HUDEP-2 (cell line): ENCODE measurements around the gene MYO1G.

Experiments
- DNase-seq, 76 experiments: peaks; one replicate each; lab custom pipeline; 2025; ENCODE audit not compliant: unreplicated experiment in 76 of 76; lab: John Stamatoyannopoulos, UW

MYO1G gene

DNA sequence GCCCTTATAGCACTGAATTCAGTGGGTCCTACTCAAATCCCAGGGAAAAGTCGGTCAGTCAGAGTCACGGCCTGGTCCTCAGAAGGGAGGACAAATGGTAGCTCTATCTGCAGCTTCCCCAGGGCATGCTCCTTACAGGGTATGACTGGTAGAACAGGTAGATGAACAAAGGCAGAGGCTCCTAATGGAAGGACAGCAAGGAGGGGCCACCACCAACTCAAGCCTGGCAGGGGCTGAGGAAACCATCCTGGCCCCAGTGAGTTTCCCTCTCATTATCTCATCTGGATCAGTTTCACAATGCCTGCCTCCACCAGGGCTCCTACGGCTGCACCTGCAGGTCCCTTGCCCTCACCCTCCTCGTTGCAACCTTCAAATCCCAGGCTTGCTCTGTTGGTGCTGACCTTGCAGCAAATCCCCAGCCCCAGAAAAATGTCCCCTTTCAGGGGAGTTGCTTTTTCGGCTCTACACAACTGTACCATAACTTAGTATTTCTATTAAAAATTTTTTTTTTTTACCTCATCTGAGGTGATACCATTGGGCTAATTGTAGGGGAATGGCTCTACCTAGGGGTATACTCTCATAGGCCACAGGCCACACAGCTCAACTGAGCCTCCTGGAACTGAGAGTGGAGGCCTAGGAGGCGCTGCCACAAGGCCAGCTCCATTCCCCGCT lies 2.4 kb upstream of the MYO1G start:
- DNase-seq, result no peak

DNA sequence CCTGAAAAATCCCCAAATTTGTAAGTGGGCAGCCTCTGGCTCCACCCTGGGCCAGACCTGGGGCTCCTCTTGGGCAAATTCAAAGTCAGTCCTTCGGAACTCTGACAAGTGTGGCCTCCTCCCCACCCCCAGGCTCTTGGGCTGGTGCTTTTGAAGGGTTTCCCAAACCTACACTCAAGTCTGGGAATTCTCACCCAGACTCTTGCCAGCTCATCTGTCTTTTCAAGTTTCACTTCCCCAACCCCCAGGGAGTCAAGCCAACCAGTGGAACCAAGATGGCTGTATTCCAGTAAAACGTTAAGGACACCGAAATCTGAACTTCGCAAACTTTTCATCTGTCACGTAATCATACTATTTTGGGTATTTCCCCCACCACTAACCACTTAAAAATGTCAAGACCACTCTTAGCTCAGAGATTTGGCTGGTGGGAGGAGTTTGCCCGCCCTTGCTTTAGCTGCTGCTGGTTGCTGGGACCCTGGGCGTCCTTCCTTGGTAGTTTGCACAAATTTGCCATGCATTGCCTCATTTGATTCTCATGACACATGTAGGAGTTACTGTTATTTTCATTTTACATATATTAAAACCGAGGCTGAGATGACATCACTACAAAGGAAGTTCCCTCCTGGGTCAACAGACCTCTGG lies 1.7 kb upstream of the MYO1G start:
- DNase-seq, result no peak

DNA sequence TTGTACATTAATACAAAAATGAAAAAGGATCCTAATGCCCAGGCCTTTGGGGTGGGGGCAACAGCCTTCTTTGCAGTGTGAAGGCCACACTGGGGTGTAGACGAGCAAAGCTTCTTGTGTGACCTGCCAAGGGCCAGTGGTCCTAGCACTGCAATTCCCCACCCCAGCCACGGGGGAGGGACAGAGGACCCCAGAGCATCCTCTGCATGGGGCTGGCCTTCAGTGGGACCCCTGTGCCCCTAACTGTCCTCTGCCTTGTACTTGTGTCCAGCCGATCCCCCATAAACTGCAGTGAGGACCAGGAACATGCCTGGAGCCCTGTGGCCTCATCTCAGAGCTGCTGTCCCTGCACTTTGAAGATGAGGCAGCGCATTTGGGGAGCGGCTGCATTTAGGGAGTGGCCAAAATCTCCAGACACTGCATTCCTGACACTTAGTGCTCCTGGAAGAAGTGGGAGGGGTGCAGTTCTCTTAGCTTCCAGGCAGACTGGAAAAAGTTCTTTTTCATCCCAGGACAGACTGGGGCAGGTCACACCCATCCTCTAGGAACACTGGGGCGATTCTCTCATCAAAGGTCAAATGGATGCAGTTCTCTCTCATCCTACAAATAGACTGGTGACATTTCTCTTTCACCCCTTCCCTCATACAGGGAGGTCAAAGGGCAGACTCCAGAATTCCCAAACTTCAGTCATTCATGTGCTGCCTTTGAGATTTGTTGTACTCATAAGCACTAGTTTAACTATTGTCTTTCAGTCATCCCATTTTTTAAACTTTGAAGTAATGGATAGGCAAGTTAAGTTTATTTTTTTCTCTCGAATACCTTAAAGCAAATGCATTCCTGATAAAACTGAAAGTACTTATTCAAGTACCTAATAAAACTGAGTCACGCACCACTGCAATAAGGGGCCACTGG lies 922 bp upstream of the MYO1G start:
- DNase-seq, result no peak

DNA sequence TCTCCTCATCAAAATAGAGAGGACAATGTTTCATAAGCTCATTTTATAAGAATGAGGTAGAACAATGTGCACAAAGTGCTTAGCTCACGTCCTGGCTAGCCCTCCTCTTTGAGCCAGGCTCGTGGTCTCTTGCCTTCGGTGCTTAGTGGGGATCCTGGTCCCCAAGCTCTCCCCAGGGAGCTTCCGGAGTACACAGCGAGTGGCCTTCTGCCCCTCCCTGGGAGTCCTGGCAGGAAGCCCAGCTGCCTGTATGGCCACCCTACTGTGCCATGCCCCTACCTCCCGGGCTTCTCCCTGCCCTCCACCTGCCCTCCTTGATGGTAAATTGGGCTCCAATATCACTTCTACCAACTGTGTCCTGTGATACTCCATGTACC lies 868 bp downstream of the MYO1G start:
- DNase-seq, result peak in 19 of 76 experiments; percentile 8 to 49 (median 21)

DNA sequence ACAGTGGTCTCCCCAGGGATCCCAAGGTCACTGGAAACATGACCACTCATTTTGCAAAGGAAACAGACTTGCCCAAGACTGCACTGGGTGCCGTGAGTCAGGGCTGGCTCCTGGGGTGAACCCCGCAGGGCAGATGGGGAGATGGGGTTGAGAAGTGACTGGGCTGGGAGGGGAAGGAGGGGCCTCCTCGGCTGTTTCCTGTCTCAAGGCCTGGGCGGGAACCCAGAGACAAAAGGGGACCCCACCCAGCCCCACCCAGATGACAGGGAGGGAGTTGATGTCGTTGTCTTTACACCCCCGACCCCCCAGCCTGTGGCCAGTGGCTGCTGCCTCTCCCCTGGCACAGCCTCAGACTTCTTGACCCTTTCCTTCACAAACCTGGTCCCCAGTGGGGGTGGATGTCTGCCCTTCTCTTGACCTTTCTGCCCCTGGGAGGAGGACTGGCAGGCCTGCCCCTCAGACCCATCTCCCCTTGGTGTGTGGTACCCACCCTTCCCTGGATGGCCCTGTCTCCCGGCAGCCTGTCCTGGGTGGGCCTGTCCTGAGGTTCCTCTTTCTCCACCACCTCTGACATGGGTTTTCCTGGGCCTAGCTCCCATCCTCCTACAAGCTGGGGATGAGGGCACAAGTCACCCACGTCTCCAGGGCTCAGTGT lies 1.4 kb downstream of the MYO1G start:
- peak in 48 of 76 experiments; percentile 5 to 64 (median 34) for DNase-seq

DNA sequence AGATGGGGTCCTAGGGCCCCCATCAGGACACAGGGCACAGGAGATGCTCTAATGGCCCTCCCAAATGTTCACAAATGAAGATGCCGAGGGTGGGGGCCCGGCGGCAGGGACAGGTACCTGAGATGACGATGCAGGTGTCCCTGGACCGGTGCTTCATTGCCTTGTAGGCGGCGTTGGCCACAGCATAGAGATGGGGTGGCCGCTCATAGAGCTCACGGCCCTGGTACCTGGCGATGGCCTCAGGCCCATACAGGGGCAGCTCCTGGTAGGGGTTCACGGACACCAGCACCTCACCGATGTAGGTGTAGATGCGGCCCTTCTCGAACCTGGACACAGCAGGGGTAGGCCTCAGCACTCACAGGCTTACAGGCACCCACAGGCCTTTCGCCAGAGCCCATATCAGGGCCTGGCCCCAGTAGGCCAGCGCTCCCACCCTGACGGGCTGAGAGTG lies 2.0 kb downstream of the MYO1G start:
- DNase-seq, result no peak

DNA sequence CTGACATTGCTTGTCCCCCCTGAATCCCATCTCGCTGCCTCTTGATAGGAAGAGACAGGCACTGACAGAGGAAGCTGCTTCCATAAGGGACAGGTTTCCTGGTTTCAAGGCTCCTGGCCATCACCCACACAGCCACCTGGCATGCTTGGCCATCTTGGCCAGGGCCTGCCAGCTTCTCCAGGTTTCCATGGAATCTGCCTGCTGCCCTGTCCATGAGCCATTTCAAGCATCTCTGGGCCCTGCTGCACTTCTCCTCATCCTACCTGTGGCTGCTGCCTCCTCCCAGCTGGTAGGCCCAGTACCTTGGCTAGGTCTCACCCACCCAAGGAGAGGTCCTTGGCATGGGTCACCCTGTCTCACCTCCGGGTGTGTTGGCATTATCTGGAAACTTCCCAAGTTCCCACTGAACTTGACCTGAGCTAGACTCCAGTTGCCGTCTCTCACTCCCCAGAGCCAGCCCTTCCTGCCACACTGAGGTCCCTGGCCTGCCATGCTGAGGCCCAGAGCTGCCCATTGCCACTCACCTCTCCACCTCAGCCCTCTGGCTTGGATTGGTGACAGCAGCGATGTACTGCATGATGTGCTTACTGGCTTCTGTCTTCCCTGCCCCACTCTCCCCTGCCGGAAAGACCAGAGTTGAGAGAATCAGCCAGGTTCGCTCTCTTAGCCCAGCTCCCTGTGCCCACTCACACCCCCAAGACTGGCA lies 2.6 kb downstream of the MYO1G start:
- DNase-seq, result no peak

DNA sequence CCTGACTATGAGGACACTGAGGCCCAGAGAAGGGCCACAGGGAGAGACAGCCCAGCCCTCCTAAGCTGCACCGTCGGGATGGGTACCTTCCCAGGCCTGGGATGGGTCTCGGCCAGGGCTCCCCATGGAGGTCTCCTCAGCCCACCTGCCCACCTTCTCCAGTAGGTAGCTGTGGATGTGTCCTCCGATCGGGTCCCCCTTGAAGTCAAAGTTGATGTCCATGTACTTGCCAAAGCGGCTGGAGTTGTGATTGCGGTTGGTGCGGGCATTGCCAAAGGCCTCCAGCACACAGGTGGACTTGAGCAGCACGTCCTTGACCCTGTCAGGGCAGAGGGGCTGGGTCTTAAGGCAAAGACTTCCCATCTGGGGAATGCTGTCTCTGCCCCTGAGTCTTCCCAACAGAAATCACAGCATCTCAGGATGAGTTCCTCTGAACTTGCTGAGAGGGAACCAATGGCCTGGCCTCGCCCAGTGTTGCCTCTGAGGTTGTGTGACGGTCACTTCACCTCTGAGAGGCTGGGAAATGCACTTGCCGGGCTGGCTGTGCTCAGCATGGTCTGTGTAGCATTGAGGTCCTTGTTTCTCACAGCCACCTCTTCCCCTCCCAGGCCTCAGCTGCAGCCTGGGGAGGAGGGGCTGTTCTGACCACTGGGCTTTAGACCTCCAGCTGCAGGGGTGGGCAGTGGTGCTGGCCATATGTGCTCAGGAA lies 3.3 kb downstream of the MYO1G start:
- DNase-seq, result no peak

DNA sequence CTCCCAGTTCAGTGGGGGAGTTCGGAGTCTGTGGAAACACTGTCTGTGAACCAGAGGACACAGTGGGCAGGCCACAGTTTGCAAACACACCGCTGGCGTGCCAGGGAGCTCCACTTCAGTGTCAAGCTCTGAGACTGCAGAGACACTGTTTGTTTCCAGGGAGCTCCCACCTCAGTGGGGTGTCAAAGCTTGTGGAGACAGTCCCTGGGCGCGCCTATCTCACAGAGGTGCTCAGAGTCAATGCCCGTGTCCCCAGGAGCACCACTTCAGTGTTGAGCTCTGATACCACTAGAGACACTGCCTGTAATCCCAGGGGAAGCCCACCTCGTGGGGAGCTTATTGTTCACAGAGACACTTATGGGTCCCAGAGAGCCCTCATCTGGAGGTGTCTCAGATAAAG lies 4.3 kb downstream of the MYO1G start:
- no peak for DNase-seq

DNA sequence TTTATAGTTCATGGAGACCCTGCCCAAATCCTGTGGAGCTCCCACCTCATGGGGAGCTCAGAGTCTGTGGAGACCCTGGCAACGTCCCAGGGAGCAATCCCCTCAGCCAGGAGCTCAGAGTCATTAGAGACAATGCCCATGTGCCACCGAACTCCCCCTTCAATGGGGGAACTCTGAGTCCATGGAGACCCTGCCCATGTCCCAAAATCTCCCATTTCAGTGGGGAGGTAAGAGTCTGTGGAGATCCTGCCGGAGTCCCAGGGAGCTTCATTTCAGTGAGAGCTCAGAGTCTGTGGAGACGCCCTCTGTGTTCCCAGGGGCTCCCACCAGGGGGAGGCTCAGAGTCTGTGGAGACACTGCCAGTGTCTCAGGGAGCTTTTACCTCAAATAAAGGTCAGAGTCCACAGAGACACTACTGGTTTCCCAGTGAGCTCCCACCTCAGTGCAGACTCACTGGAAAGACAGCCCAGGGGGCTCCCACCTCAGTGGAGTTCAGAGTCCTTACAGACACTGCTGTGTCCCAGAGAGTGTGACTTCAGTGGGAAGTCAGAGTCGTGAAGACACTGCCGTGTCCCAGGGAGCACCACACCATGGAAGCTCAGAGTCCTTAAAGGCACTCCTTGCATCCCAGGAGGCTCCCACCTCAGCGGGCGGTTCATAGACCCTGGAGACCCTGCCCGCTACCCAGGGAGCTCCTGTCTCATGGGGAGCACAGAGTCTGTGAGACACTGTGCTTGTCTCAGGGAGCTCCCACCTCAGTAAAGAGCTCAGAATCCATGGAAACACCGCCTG lies 5.0 kb downstream of the MYO1G start:
- DNase-seq, result peak in 61 of 76 experiments; percentile 3 to 75 (median 49)

DNA sequence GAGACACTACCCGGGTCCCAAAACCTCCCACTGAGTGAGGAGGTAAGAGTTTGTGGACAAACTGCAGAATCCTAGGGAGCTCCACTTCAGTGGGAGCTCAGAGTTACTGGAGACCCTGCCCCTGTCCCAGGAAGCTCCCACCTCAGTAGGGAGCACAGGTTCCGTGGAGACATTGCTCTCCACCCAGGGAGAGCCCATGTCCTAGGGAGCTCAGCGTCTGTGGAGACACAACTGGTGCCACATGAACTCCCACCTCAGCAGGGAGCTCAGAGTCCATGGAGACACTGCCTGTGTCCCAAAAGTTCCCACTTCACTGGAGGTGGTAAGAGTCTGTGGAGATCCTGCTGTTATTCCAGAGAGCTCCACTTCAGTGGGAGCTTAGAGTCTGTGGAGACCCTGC lies 6.3 kb downstream of the MYO1G start:
- DNase-seq, result no peak

DNA sequence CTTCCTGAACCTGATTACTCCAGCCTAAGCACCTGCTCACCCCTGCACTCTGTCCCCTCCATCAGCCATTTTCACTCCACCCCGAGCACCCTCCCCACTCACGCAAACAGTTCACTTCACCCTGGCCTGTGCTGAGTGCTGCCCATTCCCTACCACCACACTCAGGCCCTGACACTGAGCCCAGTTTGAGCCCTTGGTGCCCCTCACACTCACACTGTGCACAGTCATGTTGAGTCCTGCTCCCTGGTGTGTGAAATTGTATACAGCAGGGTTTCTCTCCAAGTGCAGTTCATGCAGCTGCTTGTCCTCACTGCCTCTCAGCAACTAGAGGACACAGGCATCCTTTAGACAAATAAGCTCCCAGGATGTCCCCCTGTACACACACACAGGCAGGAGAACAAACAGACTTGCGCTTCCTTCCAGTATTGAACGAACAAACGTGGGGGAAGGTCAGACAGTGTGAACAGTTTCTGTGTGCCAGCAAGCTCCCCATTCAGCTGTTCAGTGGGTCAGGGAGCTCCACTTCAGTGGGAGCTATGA lies 6.8 kb downstream of the MYO1G start:
- DNase-seq, result no peak

DNA sequence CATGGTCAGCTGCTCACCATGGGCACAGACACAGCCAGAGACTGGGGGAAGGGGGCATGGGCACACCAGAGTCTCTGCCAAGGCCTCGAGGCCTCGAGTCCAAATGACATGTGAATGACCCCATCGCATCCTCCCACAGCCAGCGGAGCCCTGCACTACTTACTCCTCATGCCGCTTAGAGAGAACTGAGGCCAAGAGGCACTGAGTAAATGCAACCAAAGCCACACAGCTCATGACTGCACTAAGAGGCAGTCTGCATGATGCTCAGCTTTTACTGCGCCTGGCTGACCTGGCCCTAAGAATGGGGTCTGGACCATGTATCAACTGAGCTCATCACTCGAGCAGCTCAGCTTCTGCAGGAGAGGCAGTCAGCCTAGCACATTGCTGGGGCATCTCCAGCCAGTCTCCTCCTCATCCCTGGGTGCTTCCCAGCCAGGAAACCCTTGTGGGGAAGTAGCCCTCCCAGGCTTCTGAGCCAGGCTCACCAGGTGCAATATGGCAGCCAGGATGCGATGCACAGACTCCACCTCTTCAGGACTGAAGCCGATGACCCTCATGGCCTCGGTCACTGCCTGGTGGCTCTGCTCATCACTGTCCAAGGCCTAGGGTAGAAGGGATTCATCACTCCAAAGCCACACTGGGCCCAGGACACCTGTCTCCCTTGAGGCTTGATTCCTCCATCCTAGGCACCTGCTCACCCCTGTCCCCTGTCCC lies 7.5 kb downstream of the MYO1G start:
- DNase-seq, result no peak

DNA sequence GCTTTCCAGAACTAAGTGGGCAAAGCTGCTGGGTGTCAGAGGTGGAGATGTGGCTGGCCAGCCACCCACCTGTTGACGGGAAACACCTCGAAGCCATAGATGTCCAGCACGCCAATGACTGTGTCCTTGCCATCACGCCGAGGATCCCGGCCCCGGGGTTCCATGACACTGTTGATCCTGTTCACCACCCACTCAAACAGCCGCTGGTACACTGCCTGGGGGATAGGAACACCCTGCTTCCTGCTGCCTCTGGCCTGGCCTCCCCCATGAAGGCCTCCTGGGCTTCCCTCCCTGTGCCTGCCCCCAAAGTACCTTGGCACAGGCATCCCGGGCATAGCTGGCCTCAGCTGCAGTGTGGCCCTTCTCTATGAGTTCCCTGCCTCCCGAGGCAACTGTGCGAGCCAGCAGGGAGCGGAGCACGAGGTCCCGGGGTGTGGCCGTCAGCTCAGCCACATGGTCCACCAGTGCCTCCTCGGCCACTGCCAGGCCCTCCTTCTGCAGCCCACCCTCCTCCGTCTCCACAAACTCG lies 8.2 kb downstream of the MYO1G start:
- DNase-seq, result no peak

DNA sequence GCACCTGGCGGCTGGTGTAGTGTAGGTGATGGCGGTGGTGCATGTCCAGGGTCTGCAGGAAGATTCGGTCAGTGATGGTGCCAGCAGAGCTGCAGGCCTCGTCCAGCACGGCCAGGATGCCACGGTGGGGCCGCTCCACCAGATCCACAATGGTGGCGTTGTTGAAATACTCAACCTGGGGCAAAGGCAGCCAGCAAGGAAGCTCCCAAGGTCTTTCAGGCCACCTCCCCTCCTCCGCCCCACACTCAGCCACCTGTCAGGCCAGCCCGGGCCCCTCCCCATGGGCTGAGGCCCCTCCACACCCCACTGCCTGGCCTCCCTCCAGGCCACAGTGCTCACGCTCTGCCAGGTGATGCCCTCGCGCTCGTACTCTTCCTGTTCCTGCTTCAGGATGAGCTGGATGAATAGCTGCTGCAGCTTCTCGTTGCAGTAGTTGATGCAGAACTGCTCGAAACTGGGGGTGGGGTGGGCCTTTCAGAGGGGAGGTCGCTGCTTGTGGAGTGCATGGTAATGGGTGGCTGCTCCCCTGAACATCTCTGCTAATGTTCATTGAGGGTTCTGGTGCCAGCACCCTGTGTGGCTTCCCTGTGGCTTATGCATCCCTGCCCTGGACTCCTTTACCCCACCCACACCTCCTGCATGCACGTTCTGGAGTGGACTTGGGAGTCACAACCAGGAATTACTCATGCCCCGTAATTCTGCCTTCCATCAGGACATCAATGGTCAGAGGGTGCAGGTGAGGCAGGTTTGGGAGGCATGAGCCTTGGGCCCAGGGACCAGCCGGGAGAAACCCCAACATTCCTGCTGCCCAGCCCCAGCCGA lies 8.9 kb downstream of the MYO1G start:
- DNase-seq, result no peak

DNA sequence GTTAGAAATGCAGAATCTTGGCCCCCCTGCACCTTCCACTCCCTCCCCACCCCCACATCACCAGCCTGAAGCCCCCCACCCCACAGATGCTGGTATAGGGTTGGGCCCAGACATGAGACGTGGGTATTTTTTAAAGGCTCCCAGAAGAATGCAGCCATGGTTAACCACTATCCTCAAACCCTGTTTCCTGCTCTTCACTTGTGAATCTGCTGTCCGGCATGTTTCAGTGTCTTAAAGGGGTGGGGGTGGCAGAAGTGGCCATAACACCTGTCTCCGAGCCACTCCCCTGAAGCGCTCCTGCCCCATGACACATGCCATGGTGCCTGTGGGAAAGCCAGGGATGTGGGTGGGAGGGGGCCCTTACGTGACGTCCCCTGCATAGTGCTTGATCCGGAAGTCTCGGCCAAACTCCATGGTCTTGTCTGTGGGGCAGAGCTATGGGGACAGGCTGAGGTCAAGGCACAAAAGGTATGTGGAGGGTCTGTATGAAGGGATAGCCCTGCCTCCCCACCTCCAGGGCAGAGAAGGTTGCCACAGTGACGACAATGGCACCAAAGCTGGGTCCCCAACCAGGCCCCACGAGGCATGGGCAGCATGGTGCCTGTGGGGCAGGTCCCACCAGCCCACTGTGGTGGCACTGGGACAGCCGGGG lies 9.6 kb downstream of the MYO1G start:
- DNase-seq, result no peak
